Measurements from ENCODE around the gene LRRD1.
"Not testable (repeated sequence)": the region's sequence is repeated elsewhere in the genome, so short reads cannot be mapped to it uniquely, and the experiment has no call there.

The LRRD1 gene

GRCh38 chr7:92178928-92179924, at the start of gene LRRD1:
TSS of gene LRRD1 (minus strand) at chr7:92179142. CDS start at chr7:92165202, 13,940 bp downstream.
- peak within 1 kb of the TSS; percentile 76 for H3K9ac ChIP-seq (ENCODE audit: low read length)
- peak within 1 kb of the TSS; percentile 63 for H3K27ac ChIP-seq (ENCODE audit: low read depth, low read length)
- no peaks in the 10 kb centered on the region for H3K27me3 ChIP-seq (ENCODE audit: control insufficient read depth in 1 of 2, insufficient read depth in 2 of 2, low read length in 2 of 2)
- H3K4me1 ChIP-seq (ENCODE audit: insufficient read depth, low read length) = peaks cover 5% of the 10 kb centered on the region
- no peaks in the 10 kb centered on the region for H3K36me3 ChIP-seq (ENCODE audit: insufficient read depth, low read length)
- no peaks in the 10 kb centered on the region for H3K9me3 ChIP-seq (ENCODE audit: low read length)
- peak within 1 kb of the TSS; percentile 41 to 79 for H3K4me3 ChIP-seq (ENCODE audit: low read depth in 1 of 2, low read length in 2 of 2)

DNA sequence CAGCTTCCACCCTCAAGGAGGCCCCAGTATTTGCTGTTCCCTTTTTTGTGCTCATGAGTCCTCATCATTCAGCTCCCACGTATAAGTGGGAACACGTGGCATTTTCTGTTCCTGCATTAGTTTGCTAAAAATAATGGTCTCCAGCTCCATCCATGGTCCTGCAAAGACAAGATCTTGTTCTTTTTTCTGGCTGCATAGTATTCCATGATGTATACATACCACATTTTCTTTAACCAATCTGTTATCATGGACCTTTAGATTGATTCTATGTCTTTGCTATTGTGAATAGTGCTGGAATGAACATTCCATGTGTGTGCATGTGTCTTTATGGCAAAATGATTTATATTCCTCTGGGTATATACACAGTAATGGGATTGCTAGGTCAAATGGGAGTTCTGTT, 49.8 kb upstream of the LRRD1 start:
- Histone ChIP-seq H3K9ac (ENCODE audit: low read length) (no peak overlapping the region), H3K27me3 (ENCODE audit: control insufficient read depth in 1 of 2, insufficient read depth in 2 of 2, low read length in 2 of 2) (no peaks in the 10 kb centered on the region), H3K9me3 (ENCODE audit: low read length) (no peaks in the 10 kb centered on the region), H3K4me3 (ENCODE audit: low read depth in 1 of 2, low read length in 2 of 2) (no peak overlapping the region), H3K36me3 (ENCODE audit: insufficient read depth, low read length) (peaks cover 19% of the 10 kb centered on the region), H3K27ac (ENCODE audit: low read depth, low read length) (no peak overlapping the region), H3K4me1 (ENCODE audit: insufficient read depth, low read length) (no peaks in the 10 kb centered on the region)

GRCh38 chr7:92228100-92228499, 49.2 kb upstream of the LRRD1 start:
- peaks cover 23% of the 10 kb centered on the region for H3K36me3 ChIP-seq (ENCODE audit: insufficient read depth, low read length)
- H3K9ac ChIP-seq (ENCODE audit: low read length) = no peak overlapping the region
- H3K27ac ChIP-seq (ENCODE audit: low read depth, low read length) = no peak overlapping the region
- no peaks in the 10 kb centered on the region for H3K9me3 ChIP-seq (ENCODE audit: low read length)
- no peaks in the 10 kb centered on the region for H3K27me3 ChIP-seq (ENCODE audit: control insufficient read depth in 1 of 2, insufficient read depth in 2 of 2, low read length in 2 of 2)
- no peaks in the 10 kb centered on the region for H3K4me1 ChIP-seq (ENCODE audit: insufficient read depth, low read length)
- no peak overlapping the region for H3K4me3 ChIP-seq (ENCODE audit: low read depth in 1 of 2, low read length in 2 of 2)

- Histone ChIP-seq H3K36me3 (ENCODE audit: insufficient read depth, low read length) (peaks cover 23% of the 10 kb centered on the region), H3K4me3 (ENCODE audit: low read depth in 1 of 2, low read length in 2 of 2) (no peak overlapping the region), H3K9me3 (ENCODE audit: low read length) (no peaks in the 10 kb centered on the region), H3K27me3 (ENCODE audit: control insufficient read depth in 1 of 2, insufficient read depth in 2 of 2, low read length in 2 of 2) (no peaks in the 10 kb centered on the region), H3K4me1 (ENCODE audit: insufficient read depth, low read length) (no peaks in the 10 kb centered on the region), H3K27ac (ENCODE audit: low read depth, low read length) (no peak overlapping the region), H3K9ac (ENCODE audit: low read length) (no peak overlapping the region)
Measured at GRCh38 chr7:92226981-92227380, 48.0 kb upstream of the LRRD1 start.

- Histone ChIP-seq H3K36me3 (ENCODE audit: insufficient read depth, low read length) (peaks cover 51% of the 10 kb centered on the region), H3K4me3 (ENCODE audit: low read depth in 1 of 2, low read length in 2 of 2) (no peak overlapping the region), H3K4me1 (ENCODE audit: insufficient read depth, low read length) (no peaks in the 10 kb centered on the region)
Measured at GRCh38 chr7:92221766-92222165, 42.8 kb upstream of the LRRD1 start.

DNA sequence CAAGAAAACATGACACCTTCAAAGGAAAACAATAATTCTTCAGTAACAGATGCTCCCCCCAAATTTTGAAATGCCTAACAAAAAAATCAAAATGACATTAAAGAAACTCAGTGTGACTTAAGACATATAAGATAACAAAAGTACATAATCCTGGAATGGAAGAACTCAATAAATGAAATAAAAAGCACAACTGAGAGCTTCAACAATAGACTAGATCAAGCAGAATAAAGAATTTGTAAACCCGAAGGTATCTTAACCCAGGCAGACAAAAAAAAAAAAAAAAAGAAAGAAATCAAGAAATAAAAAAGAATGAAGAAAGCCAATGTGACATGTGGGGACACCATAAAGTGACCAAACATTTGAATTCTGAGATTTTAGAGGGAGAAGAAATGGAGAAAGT, 27.7 kb upstream of the LRRD1 start:
- Histone ChIP-seq H3K4me1 (ENCODE audit: insufficient read depth, low read length) (no peaks in the 10 kb centered on the region), H3K36me3 (ENCODE audit: insufficient read depth, low read length) (peaks cover 41% of the 10 kb centered on the region), H3K9ac (ENCODE audit: low read length) (no peak overlapping the region), H3K27me3 (ENCODE audit: control insufficient read depth in 1 of 2, insufficient read depth in 2 of 2, low read length in 2 of 2) (no peaks in the 10 kb centered on the region), H3K4me3 (ENCODE audit: low read depth in 1 of 2, low read length in 2 of 2) (no peak overlapping the region), H3K9me3 (ENCODE audit: low read length) (no peaks in the 10 kb centered on the region), H3K27ac (ENCODE audit: low read depth, low read length) (no peak overlapping the region)

More at GRCh38 chr7:92221766-92222165, 42.8 kb upstream of the LRRD1 start:
- Histone ChIP-seq H3K9me3 (ENCODE audit: low read length) (no peaks in the 10 kb centered on the region), H3K9ac (ENCODE audit: low read length) (no peak overlapping the region), H3K27ac (ENCODE audit: low read depth, low read length) (no peak overlapping the region), H3K27me3 (ENCODE audit: control insufficient read depth in 1 of 2, insufficient read depth in 2 of 2, low read length in 2 of 2) (no peaks in the 10 kb centered on the region)

- Histone ChIP-seq H3K36me3 (ENCODE audit: insufficient read depth, low read length) (peaks cover 34% of the 10 kb centered on the region), H3K9me3 (ENCODE audit: low read length) (no peaks in the 10 kb centered on the region), H3K27me3 (ENCODE audit: control insufficient read depth in 1 of 2, insufficient read depth in 2 of 2, low read length in 2 of 2) (no peaks in the 10 kb centered on the region), H3K4me1 (ENCODE audit: insufficient read depth, low read length) (no peaks in the 10 kb centered on the region), H3K9ac (ENCODE audit: low read length) (no peak overlapping the region), H3K27ac (ENCODE audit: low read depth, low read length) (no peak overlapping the region), H3K4me3 (ENCODE audit: low read depth in 1 of 2, low read length in 2 of 2) (no peak overlapping the region)
Measured at GRCh38 chr7:92205987-92206386, 27.0 kb upstream of the LRRD1 start.

DNA sequence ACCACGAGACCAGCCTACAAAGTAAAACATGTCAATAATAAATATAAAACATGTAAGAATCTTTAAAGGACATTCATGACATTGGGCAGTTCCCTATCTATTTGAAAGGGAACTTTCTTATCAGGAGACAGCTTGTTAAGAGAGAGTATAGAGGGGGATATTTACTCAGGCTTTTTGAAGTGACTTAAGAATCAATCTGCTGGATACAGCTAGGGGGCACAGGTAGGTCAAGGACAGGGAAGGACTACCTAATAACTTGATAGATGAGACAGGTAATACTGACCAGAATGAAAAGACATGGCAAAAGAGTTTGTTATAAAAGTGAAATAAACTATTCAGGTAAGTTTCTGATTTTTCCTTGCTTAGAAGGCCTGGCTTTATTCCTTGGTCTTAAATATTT, 21.8 kb upstream of the LRRD1 start:
- Histone ChIP-seq H3K36me3 (ENCODE audit: insufficient read depth, low read length) (peaks cover 37% of the 10 kb centered on the region), H3K27me3 (ENCODE audit: control insufficient read depth in 1 of 2, insufficient read depth in 2 of 2, low read length in 2 of 2) (no peaks in the 10 kb centered on the region), H3K27ac (ENCODE audit: low read depth, low read length) (no peak overlapping the region), H3K9ac (ENCODE audit: low read length) (no peak overlapping the region), H3K4me1 (ENCODE audit: insufficient read depth, low read length) (no peaks in the 10 kb centered on the region), H3K4me3 (ENCODE audit: low read depth in 1 of 2, low read length in 2 of 2) (no peak overlapping the region), H3K9me3 (ENCODE audit: low read length) (no peaks in the 10 kb centered on the region)

DNA sequence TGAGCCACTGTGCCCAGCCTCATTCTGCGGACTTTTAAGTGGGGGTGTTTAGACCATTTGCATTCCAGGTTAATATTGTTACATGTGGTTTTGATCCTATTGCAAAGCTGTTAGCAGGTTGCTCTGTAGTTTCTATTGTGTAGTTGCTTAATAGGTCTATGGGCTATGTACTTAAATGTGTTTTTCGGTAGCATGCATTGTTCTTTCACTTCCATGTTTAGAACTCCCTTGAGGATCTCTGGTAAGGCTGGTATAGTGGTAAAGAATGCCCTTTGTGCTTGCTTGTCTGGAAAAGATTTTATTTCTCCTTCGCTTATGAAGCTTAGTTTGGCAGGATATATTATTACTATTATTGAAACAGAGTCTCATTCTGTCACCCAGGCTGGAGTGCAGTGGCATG, 13.4 kb upstream of the LRRD1 start:
- Histone ChIP-seq H3K9ac (ENCODE audit: low read length) (no peak overlapping the region), H3K27ac (ENCODE audit: low read depth, low read length) (no peak overlapping the region), H3K9me3 (ENCODE audit: low read length) (no peaks in the 10 kb centered on the region), H3K27me3 (ENCODE audit: control insufficient read depth in 1 of 2, insufficient read depth in 2 of 2, low read length in 2 of 2) (no peaks in the 10 kb centered on the region), H3K4me3 (ENCODE audit: low read depth in 1 of 2, low read length in 2 of 2) (no peak overlapping the region), H3K4me1 (ENCODE audit: insufficient read depth, low read length) (no peaks in the 10 kb centered on the region), H3K36me3 (ENCODE audit: insufficient read depth, low read length) (peaks cover 9% of the 10 kb centered on the region)

- not testable (repeated sequence) for H3K9me3 ChIP-seq (ENCODE audit: low read length); H3K27me3 ChIP-seq (ENCODE audit: control insufficient read depth in 1 of 2, insufficient read depth in 2 of 2, low read length in 2 of 2); H3K36me3 ChIP-seq (ENCODE audit: insufficient read depth, low read length); H3K4me1 ChIP-seq (ENCODE audit: insufficient read depth, low read length); H3K9ac ChIP-seq (ENCODE audit: low read length); H3K4me3 ChIP-seq (ENCODE audit: low read depth in 1 of 2, low read length in 2 of 2); H3K27ac ChIP-seq (ENCODE audit: low read depth, low read length)
Measured at GRCh38 chr7:92189246-92189645, 10.3 kb upstream of the LRRD1 start.

GRCh38 chr7:92184294-92184693, 5.4 kb upstream of the LRRD1 start:
- not testable (repeated sequence) for H3K36me3 ChIP-seq (ENCODE audit: insufficient read depth, low read length); H3K27me3 ChIP-seq (ENCODE audit: control insufficient read depth in 1 of 2, insufficient read depth in 2 of 2, low read length in 2 of 2); H3K4me1 ChIP-seq (ENCODE audit: insufficient read depth, low read length); H3K27ac ChIP-seq (ENCODE audit: low read depth, low read length); H3K9me3 ChIP-seq (ENCODE audit: low read length); H3K4me3 ChIP-seq (ENCODE audit: low read depth in 1 of 2, low read length in 2 of 2); H3K9ac ChIP-seq (ENCODE audit: low read length)

- no peaks in the 10 kb centered on the region for H3K27me3 ChIP-seq (ENCODE audit: control insufficient read depth in 1 of 2, insufficient read depth in 2 of 2, low read length in 2 of 2)
- H3K4me3 ChIP-seq (ENCODE audit: low read depth in 1 of 2, low read length in 2 of 2) = no peak overlapping the region
- no peak overlapping the region for H3K27ac ChIP-seq (ENCODE audit: low read depth, low read length)
- no peaks in the 10 kb centered on the region for H3K9me3 ChIP-seq (ENCODE audit: low read length)
- H3K4me1 ChIP-seq (ENCODE audit: insufficient read depth, low read length) = peaks cover 5% of the 10 kb centered on the region
- H3K36me3 ChIP-seq (ENCODE audit: insufficient read depth, low read length) = no peaks in the 10 kb centered on the region
- no peak overlapping the region for H3K9ac ChIP-seq (ENCODE audit: low read length)
Measured at GRCh38 chr7:92177362-92177761, 1.6 kb downstream of the LRRD1 start.
